WTC11 (cell line): ENCODE data around the gene ZNF804A. TPM values are rescaled to one million over a fixed set of nuclear protein-coding genes. Genes with fewer than 3 reads are reported as not detected.

Experiments used
- ATAC-seq: fragments of 200-7000 bp; cut with Tn5 transposase; 2 replicates; pipeline ENCODE4 v1.10.0; 2021; ENCODE audit warnings: mild to moderate bottlenecking, moderate library complexity
- CTCF ChIA-PET: fragments of 300-600 bp; sonication (Branson Sonifier 250); formaldehyde crosslinking; loops from one replicate; lab custom pipeline; 2021; ENCODE audit warnings: antibody characterized with exemption; lab: Charles Lee
- POLR2A ChIA-PET: fragments of 350-600 bp; sonication (Branson Sonifier 250); formaldehyde crosslinking; loops from one replicate; lab custom pipeline; 2021; ENCODE audit warnings: antibody characterized with exemption; lab: Charles Lee
- DNase-seq: peaks from one replicate; pipeline ENCODE4 v3.0.0; 2021; ENCODE audit warnings: low spot score
- H3K27ac Mint-ChIP-seq: 2 replicates; pipeline ENCODE4 v1.8.0; 2021; ENCODE audit warnings: mixed read lengths
- H3K27me3 Mint-ChIP-seq: 2 replicates; pipeline ENCODE4 v1.8.0; 2021; ENCODE audit warnings: low read depth, mild to moderate bottlenecking, moderate library complexity, mixed read lengths
- H3K36me3 Mint-ChIP-seq: 2 replicates; pipeline ENCODE4 v1.8.0; 2021; ENCODE audit warnings: mixed read lengths
- H3K4me1 Mint-ChIP-seq: 2 replicates; pipeline ENCODE4 v1.8.0; 2022; ENCODE audit warnings: mixed read lengths
- H3K4me3 Mint-ChIP-seq: 2 replicates; pipeline ENCODE4 v1.8.0; 2021; ENCODE audit warnings: mild to moderate bottlenecking, moderate library complexity, mixed read lengths
- H3K9me3 Mint-ChIP-seq: 2 replicates; pipeline ENCODE4 v1.8.0; 2021; ENCODE audit warnings: mixed read lengths
- ARID4B ChIP-seq: sonication (generic); formaldehyde crosslinking; IDR thresholded peaks from 2 replicates; pipeline ENCODE4 v1.8.0; 2023; ENCODE audit warnings: missing genetic modification reagents, mild to moderate bottlenecking, borderline replicate concordance
- CDX4 ChIP-seq: fragments of 250-450 bp; sonication (Bioruptor Pico); IDR thresholded peaks from 2 replicates; pipeline ENCODE4 v1.9.0; 2021; ENCODE audit warnings: moderate library complexity, mild to moderate bottlenecking, inconsistent platforms, borderline replicate concordance
- ERG ChIP-seq: fragments of 250-450 bp; sonication (Bioruptor Pico); IDR thresholded peaks from 2 replicates; pipeline ENCODE4 v1.8.0; 2021; ENCODE audit warnings: mild to moderate bottlenecking
- FOXP4 ChIP-seq: sonication (generic); formaldehyde crosslinking; IDR thresholded peaks from 2 replicates; pipeline ENCODE4 v1.8.0; 2022; ENCODE audit warnings: mild to moderate bottlenecking, missing genetic modification reagents
- IRF2 ChIP-seq: sonication (generic); formaldehyde crosslinking; IDR thresholded peaks from 2 replicates; pipeline ENCODE4 v1.8.0; 2022; ENCODE audit warnings: low read depth, missing genetic modification reagents, borderline replicate concordance
- PRDM15 ChIP-seq: sonication (generic); formaldehyde crosslinking; IDR thresholded peaks from 2 replicates; pipeline ENCODE4 v1.8.0; 2022; ENCODE audit warnings: missing genetic modification reagents
- PREB ChIP-seq: sonication (generic); formaldehyde crosslinking; IDR thresholded peaks from 2 replicates; pipeline ENCODE4 v1.8.1; 2022; ENCODE audit warnings: mild to moderate bottlenecking, missing genetic modification reagents, moderate library complexity, borderline replicate concordance
- SMAD3 ChIP-seq: sonication (generic); formaldehyde crosslinking; IDR thresholded peaks from 2 replicates; pipeline ENCODE4 v1.8.0; 2022; ENCODE audit warnings: missing genetic modification reagents, mild to moderate bottlenecking, borderline replicate concordance
- SP1 ChIP-seq: sonication (generic); formaldehyde crosslinking; conservative IDR thresholded peaks from 2 replicates; pipeline ENCODE4 v1.8.1; 2022; ENCODE audit warnings: missing genetic modification reagents
- TCF7 ChIP-seq: sonication (generic); formaldehyde crosslinking; IDR thresholded peaks from 2 replicates; pipeline ENCODE4 v1.8.0; 2022; ENCODE audit warnings: mild to moderate bottlenecking, low read depth, missing genetic modification reagents, moderate library complexity
- TEAD1 ChIP-seq: sonication (generic); formaldehyde crosslinking; IDR thresholded peaks from 2 replicates; pipeline ENCODE4 v1.8.0; 2022; ENCODE audit warnings: mild to moderate bottlenecking, missing genetic modification reagents
- ZNF263 ChIP-seq: sonication (generic); formaldehyde crosslinking; IDR thresholded peaks from 2 replicates; pipeline ENCODE4 v1.8.1; 2022; ENCODE audit warnings: low read depth, mild to moderate bottlenecking, moderate library complexity, missing genetic modification reagents
- ZNF423 ChIP-seq: fragments of 250-450 bp; sonication (Bioruptor Pico); IDR thresholded peaks from 2 replicates; pipeline ENCODE4 v2.1.2; 2022; ENCODE audit warnings: mild to moderate bottlenecking, moderate library complexity
- total RNA-seq: library from RNA; stranded (reverse); gene quantifications from 3 replicates; pipeline ENCODE4 v1.2.3, GENCODE V29; 2021

Gene ZNF804A
- total RNA-seq, 1 experiment from 2014 or later: not detected

- no peak for TF ChIP-seq CDX4
- H3K27ac Mint-ChIP-seq: no peak overlapping the region
- H3K4me3 Mint-ChIP-seq: no peak overlapping the region
- ChIA-PET CTCF (no interaction called here), POLR2A (no interaction called here)
- no peaks in the 10 kb centered on the region for H3K27me3 Mint-ChIP-seq
- ATAC-seq (no peak), DNase-seq (no peak)
- H3K4me1 Mint-ChIP-seq: peaks cover 6% of the 10 kb centered on the region
- no peaks in the 10 kb centered on the region for H3K36me3 Mint-ChIP-seq
- H3K9me3 Mint-ChIP-seq: peaks cover 3% of the 10 kb centered on the region; the same call in 1 of the 2 replicates
Measured at GRCh38 chr2:184554736-184555135, 43.6 kb upstream of the ZNF804A start.

- H3K4me3 Mint-ChIP-seq: no peak overlapping the region
- H3K27ac Mint-ChIP-seq: no peak overlapping the region
- TF ChIP-seq PREB (CRISPR knock-in tag): no peak
- TF ChIP-seq IRF2 (CRISPR knock-in tag): no peak
- no peak for TF ChIP-seq CDX4
- TF ChIP-seq FOXP4 (CRISPR knock-in tag): no peak
- no peak for TF ChIP-seq ZNF423 (CRISPR knock-in tag)
- TF ChIP-seq TCF7: no peak
- no peak for TF ChIP-seq ARID4B (CRISPR knock-in tag)
- TF ChIP-seq SMAD3: no peak
- TF ChIP-seq ZNF263: no peak
- no peak for TF ChIP-seq ERG (CRISPR knock-in tag)
- no peak for TF ChIP-seq SP1 (CRISPR knock-in tag)
- TF ChIP-seq TEAD1: no peak
- no peak for TF ChIP-seq PRDM15 (CRISPR knock-in tag)
- CTCF ChIA-PET: no interaction called here
- H3K4me1 Mint-ChIP-seq: peaks cover 6% of the 10 kb centered on the region
- no peak for ATAC-seq
- H3K36me3 Mint-ChIP-seq: no peaks in the 10 kb centered on the region
- DNase-seq: no peak
- no peaks in the 10 kb centered on the region for H3K27me3 Mint-ChIP-seq
- POLR2A ChIA-PET: no interaction called here
- H3K9me3 Mint-ChIP-seq: peaks cover 3% of the 10 kb centered on the region; the same call in 1 of the 2 replicates
Measured at GRCh38 chr2:184555352-184555751, 43.0 kb upstream of the ZNF804A start.
